ENCODE measurements around the gene CDH2.

The CDH2 gene

GRCh38 chr18:28013066-28013465 lies 163.9 kb downstream of the CDH2 start:
- no peak overlapping the region for H3K27ac ChIP-seq
- H3K9me3 ChIP-seq (ENCODE audit: low read depth, low read length), result no peaks in the 10 kb centered on the region
- TF ChIP-seq FOXP2 (optimal IDR thresholded peaks at IDR 0.05; ENCODE audit: control extremely low read depth, extremely low read length, insufficient read depth), result no peak
- TF ChIP-seq POLR2AphosphoS5 (IDR thresholded peaks at IDR 0.05; ENCODE audit: borderline replicate concordance, low read depth, low read length), result no peak
- no peak for TF ChIP-seq EZH2 (IDR thresholded peaks at IDR 0.05)
- no peak overlapping the region for H3K9ac ChIP-seq (ENCODE audit: insufficient read length)
- no peak overlapping the region for H3K4me3 ChIP-seq
- H3K36me3 ChIP-seq (ENCODE audit: insufficient read depth, low read length), result no peaks in the 10 kb centered on the region
- DNase-seq (ENCODE audit: low read depth, low spot score), result no peak

GRCh38 chr18:28012336-28012735 lies 164.6 kb downstream of the CDH2 start:
- no peak for TF ChIP-seq POLR2AphosphoS5 (IDR thresholded peaks at IDR 0.05; ENCODE audit: borderline replicate concordance, low read depth, low read length)
- TF ChIP-seq EZH2 (IDR thresholded peaks at IDR 0.05), result no peak
- TF ChIP-seq FOXP2 (optimal IDR thresholded peaks at IDR 0.05; ENCODE audit: control extremely low read depth, extremely low read length, insufficient read depth), result no peak
- Histone ChIP-seq H3K9me3 (ENCODE audit: low read depth, low read length) (no peaks in the 10 kb centered on the region), H3K36me3 (ENCODE audit: insufficient read depth, low read length) (no peaks in the 10 kb centered on the region), H3K9ac (ENCODE audit: insufficient read length) (no peak overlapping the region), H3K4me3 (no peak overlapping the region), H3K27ac (no peak overlapping the region)
- DNase-seq (ENCODE audit: low read depth, low spot score), result no peak

DNA sequence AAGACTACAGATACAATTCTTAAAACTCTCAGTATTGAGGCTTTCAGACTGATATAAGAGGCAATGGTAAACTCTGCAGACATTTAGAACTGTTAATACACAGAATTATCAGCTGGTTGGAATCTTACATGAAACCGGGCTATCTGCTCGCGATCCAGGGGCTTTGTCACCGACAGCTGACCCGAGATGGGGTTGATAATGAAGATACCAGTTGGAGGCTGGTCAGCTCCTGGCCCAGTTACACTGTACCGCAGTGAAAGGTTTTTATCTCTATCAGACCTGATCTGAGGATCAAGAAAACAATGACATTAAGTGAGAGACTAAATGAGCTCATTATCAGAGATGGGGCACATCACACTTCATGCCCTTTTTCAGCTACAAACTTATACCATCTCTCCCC lies 167.3 kb downstream of the CDH2 start:
- TF ChIP-seq FOXP2 (optimal IDR thresholded peaks at IDR 0.05; ENCODE audit: control extremely low read depth, extremely low read length, insufficient read depth), result no peak
- no peaks in the 10 kb centered on the region for H3K9me3 ChIP-seq (ENCODE audit: low read depth, low read length)
- H3K4me3 ChIP-seq, result no peak overlapping the region
- DNase-seq (ENCODE audit: low read depth, low spot score), result no peak
- no peaks in the 10 kb centered on the region for H3K36me3 ChIP-seq (ENCODE audit: insufficient read depth, low read length)
- no peak overlapping the region for H3K27ac ChIP-seq
- no peak overlapping the region for H3K9ac ChIP-seq (ENCODE audit: insufficient read length)

DNA sequence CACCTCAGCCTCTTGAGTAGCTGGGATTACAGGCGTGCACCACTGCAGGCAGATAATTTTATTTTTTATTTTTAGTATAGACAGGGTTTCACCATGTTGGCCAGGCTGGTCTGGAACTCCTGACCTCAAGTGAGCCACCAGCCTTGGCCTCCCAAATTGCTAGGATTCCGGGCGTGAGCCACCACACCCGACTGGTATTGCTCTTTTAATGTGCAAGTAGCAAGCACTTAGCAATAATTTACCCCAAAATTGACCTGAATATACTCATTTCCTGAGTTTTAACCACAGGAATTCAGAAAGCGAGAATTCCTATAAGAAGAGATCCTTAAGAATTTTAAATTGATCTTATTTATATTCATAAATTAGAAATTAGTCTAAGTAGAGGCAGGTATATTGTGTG lies 169.1 kb downstream of the CDH2 start:
- no peak overlapping the region for H3K4me3 ChIP-seq
- no peak overlapping the region for H3K9ac ChIP-seq (ENCODE audit: insufficient read length)
- no peaks in the 10 kb centered on the region for H3K36me3 ChIP-seq (ENCODE audit: insufficient read depth, low read length)
- H3K27ac ChIP-seq, result no peak overlapping the region
- DNase-seq (ENCODE audit: low read depth, low spot score), result no peak
- no peaks in the 10 kb centered on the region for H3K9me3 ChIP-seq (ENCODE audit: low read depth, low read length)
- TF ChIP-seq POLR2AphosphoS5 (IDR thresholded peaks at IDR 0.05; ENCODE audit: borderline replicate concordance, low read depth, low read length) (no peak), FOXP2 (optimal IDR thresholded peaks at IDR 0.05; ENCODE audit: control extremely low read depth, extremely low read length, insufficient read depth) (no peak), EZH2 (IDR thresholded peaks at IDR 0.05) (no peak)

- H3K9ac ChIP-seq (ENCODE audit: insufficient read length), result no peak overlapping the region
- DNase-seq (ENCODE audit: low read depth, low spot score), result no peak
- no peak overlapping the region for H3K4me3 ChIP-seq
- TF ChIP-seq FOXP2 (optimal IDR thresholded peaks at IDR 0.05; ENCODE audit: control extremely low read depth, extremely low read length, insufficient read depth) (no peak), POLR2AphosphoS5 (IDR thresholded peaks at IDR 0.05; ENCODE audit: borderline replicate concordance, low read depth, low read length) (no peak), EZH2 (IDR thresholded peaks at IDR 0.05) (no peak)
- no peaks in the 10 kb centered on the region for H3K36me3 ChIP-seq (ENCODE audit: insufficient read depth, low read length)
- no peaks in the 10 kb centered on the region for H3K9me3 ChIP-seq (ENCODE audit: low read depth, low read length)
- no peak overlapping the region for H3K27ac ChIP-seq
These were observed 171.8 kb downstream of the CDH2 start for GRCh38 chr18:28005164-28005563.

DNA sequence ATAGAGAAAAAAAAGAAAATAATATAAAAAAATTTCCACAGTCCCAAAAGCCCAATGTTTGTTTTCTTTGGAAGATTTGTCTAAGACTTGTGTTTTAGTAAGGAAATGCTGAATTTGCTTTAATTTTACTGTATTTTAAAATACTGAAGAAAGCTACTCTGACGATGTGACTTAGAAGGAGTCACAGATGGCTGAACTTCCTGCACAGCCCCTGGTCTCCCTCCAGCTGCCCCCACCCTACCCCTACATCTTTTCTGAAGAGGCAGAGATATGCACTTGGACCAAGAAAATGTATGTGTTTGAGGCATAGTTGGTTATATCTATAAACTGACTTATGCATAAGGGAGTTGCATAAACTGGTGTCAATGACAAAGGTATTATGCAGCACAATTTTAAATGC lies 172.3 kb downstream of the CDH2 start:
- Histone ChIP-seq H3K9me3 (ENCODE audit: low read depth, low read length) (no peaks in the 10 kb centered on the region), H3K27ac (no peak overlapping the region), H3K36me3 (ENCODE audit: insufficient read depth, low read length) (no peaks in the 10 kb centered on the region), H3K9ac (ENCODE audit: insufficient read length) (no peak overlapping the region), H3K4me3 (no peak overlapping the region)
- DNase-seq (ENCODE audit: low read depth, low spot score), result no peak
- no peak for TF ChIP-seq EZH2 (IDR thresholded peaks at IDR 0.05)
- no peak for TF ChIP-seq FOXP2 (optimal IDR thresholded peaks at IDR 0.05; ENCODE audit: control extremely low read depth, extremely low read length, insufficient read depth)
- no peak for TF ChIP-seq POLR2AphosphoS5 (IDR thresholded peaks at IDR 0.05; ENCODE audit: borderline replicate concordance, low read depth, low read length)

DNA sequence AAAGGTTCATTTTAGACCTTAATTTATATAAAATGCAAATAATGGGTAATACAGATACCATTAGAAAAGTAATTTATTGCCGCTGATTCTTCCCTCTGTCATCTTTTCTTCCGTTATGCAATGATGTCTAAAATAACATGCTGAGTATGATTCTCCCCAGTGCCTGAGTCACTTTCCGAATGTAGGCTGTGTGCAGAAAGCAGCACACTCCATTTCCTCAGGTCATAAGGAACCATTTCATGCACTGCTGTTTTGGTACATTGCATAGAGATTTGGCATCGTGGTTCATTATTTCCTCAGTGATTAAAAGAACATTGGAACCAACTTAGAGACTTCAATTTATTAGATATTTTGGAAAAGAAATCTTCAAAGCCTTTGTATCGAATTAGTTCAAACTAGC lies 173.5 kb downstream of the CDH2 start:
- TF ChIP-seq POLR2AphosphoS5 (IDR thresholded peaks at IDR 0.05; ENCODE audit: borderline replicate concordance, low read depth, low read length), result no peak
- TF ChIP-seq FOXP2 (optimal IDR thresholded peaks at IDR 0.05; ENCODE audit: control extremely low read depth, extremely low read length, insufficient read depth), result no peak
- TF ChIP-seq EZH2 (IDR thresholded peaks at IDR 0.05), result no peak
- Histone ChIP-seq H3K9me3 (ENCODE audit: low read depth, low read length) (no peaks in the 10 kb centered on the region), H3K4me3 (no peak overlapping the region), H3K36me3 (ENCODE audit: insufficient read depth, low read length) (no peaks in the 10 kb centered on the region), H3K9ac (ENCODE audit: insufficient read length) (no peak overlapping the region), H3K27ac (no peak overlapping the region)
- no peak for DNase-seq (ENCODE audit: low read depth, low spot score)

DNA sequence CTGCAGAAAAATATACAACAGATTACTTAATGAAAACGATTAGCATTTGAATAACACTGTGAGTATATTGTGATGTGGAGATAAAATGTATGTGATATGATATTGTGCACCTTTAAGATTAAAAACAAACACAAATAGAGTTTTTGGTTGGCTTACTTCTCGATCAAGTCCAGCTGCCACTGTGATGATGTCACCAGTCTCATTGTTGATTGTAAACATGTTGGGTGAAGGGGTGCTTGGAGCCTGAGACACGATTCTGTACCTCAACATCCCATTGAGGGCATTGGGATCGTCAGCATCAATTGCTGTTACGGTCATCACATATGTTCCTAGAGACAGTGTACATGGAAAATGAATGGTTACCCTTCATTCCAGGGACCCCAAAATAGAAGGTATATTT lies 174.1 kb downstream of the CDH2 start:
- TF ChIP-seq FOXP2 (optimal IDR thresholded peaks at IDR 0.05; ENCODE audit: control extremely low read depth, extremely low read length, insufficient read depth) (no peak), EZH2 (IDR thresholded peaks at IDR 0.05) (no peak), POLR2AphosphoS5 (IDR thresholded peaks at IDR 0.05; ENCODE audit: borderline replicate concordance, low read depth, low read length) (no peak)
- Histone ChIP-seq H3K9me3 (ENCODE audit: low read depth, low read length) (no peaks in the 10 kb centered on the region), H3K9ac (ENCODE audit: insufficient read length) (no peak overlapping the region), H3K36me3 (ENCODE audit: insufficient read depth, low read length) (no peaks in the 10 kb centered on the region), H3K27ac (no peak overlapping the region), H3K4me3 (no peak overlapping the region)
- no peak for DNase-seq (ENCODE audit: low read depth, low spot score)

DNA sequence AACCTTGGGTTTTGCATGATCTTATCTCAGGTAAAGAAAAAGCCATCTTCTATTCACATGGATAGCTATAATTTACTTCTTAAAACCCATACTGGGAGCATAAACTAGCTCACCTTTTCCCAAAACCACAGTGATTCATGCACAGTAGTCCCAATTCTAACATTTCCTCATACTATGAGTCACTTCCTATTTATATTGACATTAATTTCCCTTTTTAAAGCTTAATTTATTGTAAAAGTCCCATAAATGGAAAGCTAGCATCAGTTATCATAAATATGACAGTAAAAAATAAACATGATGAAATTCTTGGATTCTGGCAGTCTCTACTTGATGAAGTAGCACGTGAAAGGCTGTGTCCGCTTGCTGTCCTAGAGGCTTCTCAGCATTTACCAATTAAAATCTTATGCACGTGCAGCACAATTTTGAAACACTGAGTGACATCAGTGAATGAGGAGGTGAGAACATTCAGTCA lies 180.1 kb downstream of the CDH2 start:
- no peaks in the 10 kb centered on the region for H3K9me3 ChIP-seq (ENCODE audit: low read depth, low read length)
- TF ChIP-seq POLR2AphosphoS5 (IDR thresholded peaks at IDR 0.05; ENCODE audit: borderline replicate concordance, low read depth, low read length), result no peak
- no peak for TF ChIP-seq EZH2 (IDR thresholded peaks at IDR 0.05)
- TF ChIP-seq FOXP2 (optimal IDR thresholded peaks at IDR 0.05; ENCODE audit: control extremely low read depth, extremely low read length, insufficient read depth), result no peak
- H3K36me3 ChIP-seq (ENCODE audit: insufficient read depth, low read length), result no peaks in the 10 kb centered on the region
- DNase-seq (ENCODE audit: low read depth, low spot score), result no peak
- H3K27ac ChIP-seq, result no peak overlapping the region
- H3K4me3 ChIP-seq, result no peak overlapping the region
- H3K9ac ChIP-seq (ENCODE audit: insufficient read length), result no peak overlapping the region

Measured in SK-N-MC (cell line).